ENCODE results near the gene NFATC2. TPM values are rescaled to one million over a fixed set of nuclear protein-coding genes. Genes with fewer than 3 reads are reported as not detected.

The NFATC2 gene
- total RNA-seq, 1 experiment from 2014 or later: 15.8 TPM

DNA sequence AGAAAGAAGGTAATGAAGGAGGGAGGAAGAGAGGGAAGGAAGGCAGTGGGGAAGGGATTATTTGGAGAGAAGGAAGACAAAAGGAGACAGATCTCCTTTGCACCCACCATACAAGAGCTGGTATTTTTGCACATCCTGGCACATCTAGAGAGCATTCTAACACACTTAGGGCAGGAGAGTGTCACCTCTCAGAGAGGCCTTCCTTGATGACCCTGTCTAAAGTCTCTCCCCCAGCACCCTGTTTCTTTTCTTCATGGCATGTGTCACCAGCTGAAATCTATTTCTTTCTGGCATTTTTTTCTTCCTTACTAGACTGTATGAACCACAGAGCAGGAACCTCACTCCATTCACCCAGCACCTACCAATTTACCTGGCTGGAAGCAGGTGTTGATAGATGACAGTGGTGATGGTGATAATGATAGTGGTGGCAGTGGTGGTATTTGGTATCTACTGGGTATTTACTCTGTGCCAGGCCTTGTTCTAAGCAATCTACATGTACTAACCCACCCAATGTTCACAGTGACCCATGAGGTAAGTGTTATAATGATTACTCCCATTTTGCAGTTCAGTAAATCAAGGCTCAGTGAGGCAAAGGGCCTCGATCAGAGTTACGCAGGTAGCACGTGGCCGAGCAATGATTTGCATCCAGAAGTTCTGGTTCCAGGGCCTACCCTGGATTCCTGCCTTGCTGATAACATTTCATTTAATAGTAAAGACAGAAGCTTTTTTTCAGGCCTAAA is 131.8 kb downstream of the NFATC2 start:
- no peak overlapping the region for H3K27ac Mint-ChIP-seq (ENCODE audit: unreplicated experiment)
- CTCF ChIA-PET: interaction anchor here (0.7 kb wide), 1 partner anchor 405 kb away, joined by 6 read pairs; no protein-coding TSS in a partner anchor

DNA sequence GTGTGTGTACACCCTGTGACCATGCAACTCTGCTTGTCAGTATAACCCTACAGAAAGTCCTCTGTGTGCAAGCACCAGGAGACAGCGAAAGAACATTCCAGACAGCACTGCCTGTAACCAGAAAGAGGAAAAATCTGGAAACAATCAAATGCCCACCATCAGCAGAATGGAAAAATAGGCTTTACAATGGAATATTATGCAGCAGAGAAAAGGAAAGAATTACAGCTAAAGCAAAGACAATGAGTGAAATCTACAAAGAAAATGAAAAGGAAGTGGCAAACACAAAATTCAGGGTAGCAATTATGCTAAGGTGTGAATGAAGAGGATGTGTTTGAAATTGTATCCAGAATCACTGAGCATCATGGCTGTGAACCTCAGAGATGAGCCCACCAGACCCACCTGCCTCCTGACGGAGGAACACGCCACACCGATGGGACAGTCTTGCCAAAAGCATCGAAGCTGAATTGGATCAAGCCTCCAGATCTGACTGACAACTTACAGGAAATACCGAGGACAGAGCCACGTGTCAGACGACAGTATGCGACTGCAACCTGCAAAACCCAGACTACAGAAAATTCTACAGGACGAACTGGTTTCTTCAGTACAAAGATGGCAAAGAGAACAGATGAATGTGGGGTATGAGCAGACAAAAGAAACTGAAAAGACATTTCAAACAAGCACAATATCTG is 133.2 kb downstream of the NFATC2 start:
- DNase-seq: no peak
- Mint-ChIP-seq H3K4me3 (ENCODE audit: low read depth, unreplicated experiment) (no peak overlapping the region), H3K36me3 (ENCODE audit: insufficient read depth, unreplicated experiment) (no peaks in the 10 kb centered on the region), H3K9me3 (ENCODE audit: low read depth, unreplicated experiment) (peaks cover 3% of the 10 kb centered on the region), H3K27ac (ENCODE audit: unreplicated experiment) (no peak overlapping the region), H3K27me3 (ENCODE audit: unreplicated experiment) (no peaks in the 10 kb centered on the region), H3K4me1 (ENCODE audit: low read depth, unreplicated experiment) (no peaks in the 10 kb centered on the region)
- intact Hi-C loops (cut with micrococcal nuclease; ENCODE audit: unreplicated experiment): no loop called here
- no TSS peak for BruUV-seq (replicated peaks)
- CTCF ChIA-PET: no interaction called here
- TF ChIP-seq, protein P1, sequence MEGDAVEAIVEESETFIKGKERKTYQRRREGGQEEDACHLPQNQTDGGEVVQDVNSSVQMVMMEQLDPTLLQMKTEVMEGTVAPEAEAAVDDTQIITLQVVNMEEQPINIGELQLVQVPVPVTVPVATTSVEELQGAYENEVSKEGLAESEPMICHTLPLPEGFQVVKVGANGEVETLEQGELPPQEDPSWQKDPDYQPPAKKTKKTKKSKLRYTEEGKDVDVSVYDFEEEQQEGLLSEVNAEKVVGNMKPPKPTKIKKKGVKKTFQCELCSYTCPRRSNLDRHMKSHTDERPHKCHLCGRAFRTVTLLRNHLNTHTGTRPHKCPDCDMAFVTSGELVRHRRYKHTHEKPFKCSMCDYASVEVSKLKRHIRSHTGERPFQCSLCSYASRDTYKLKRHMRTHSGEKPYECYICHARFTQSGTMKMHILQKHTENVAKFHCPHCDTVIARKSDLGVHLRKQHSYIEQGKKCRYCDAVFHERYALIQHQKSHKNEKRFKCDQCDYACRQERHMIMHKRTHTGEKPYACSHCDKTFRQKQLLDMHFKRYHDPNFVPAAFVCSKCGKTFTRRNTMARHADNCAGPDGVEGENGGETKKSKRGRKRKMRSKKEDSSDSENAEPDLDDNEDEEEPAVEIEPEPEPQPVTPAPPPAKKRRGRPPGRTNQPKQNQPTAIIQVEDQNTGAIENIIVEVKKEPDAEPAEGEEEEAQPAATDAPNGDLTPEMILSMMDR (IDR thresholded peaks at IDR 0.05; ENCODE audit: unreplicated experiment): no peak

More for the DNA sequence above, 131.8 kb downstream of the NFATC2 start:
- Mint-ChIP-seq H3K4me3 (ENCODE audit: low read depth, unreplicated experiment) (no peak overlapping the region), H3K27me3 (ENCODE audit: unreplicated experiment) (no peaks in the 10 kb centered on the region), H3K9me3 (ENCODE audit: low read depth, unreplicated experiment) (peaks cover 3% of the 10 kb centered on the region), H3K36me3 (ENCODE audit: insufficient read depth, unreplicated experiment) (no peaks in the 10 kb centered on the region), H3K4me1 (ENCODE audit: low read depth, unreplicated experiment) (no peaks in the 10 kb centered on the region)
- intact Hi-C loops (cut with micrococcal nuclease; ENCODE audit: unreplicated experiment): no loop called here
- BruUV-seq (replicated peaks): no TSS peak
- no peak for DNase-seq
- TF ChIP-seq, protein P1 (IDR thresholded peaks at IDR 0.05; ENCODE audit: unreplicated experiment): no peak

GRCh38 chr20:51404297-51405060 is 138.0 kb downstream of the NFATC2 start:
- intact Hi-C loops (cut with micrococcal nuclease; ENCODE audit: unreplicated experiment): no loop called here
- TF ChIP-seq, protein P1 (IDR thresholded peaks at IDR 0.05; ENCODE audit: unreplicated experiment): no peak
- Mint-ChIP-seq H3K27me3 (ENCODE audit: unreplicated experiment) (no peaks in the 10 kb centered on the region), H3K4me1 (ENCODE audit: low read depth, unreplicated experiment) (no peaks in the 10 kb centered on the region), H3K4me3 (ENCODE audit: low read depth, unreplicated experiment) (no peak overlapping the region), H3K9me3 (ENCODE audit: low read depth, unreplicated experiment) (peaks cover 3% of the 10 kb centered on the region), H3K36me3 (ENCODE audit: insufficient read depth, unreplicated experiment) (no peaks in the 10 kb centered on the region), H3K27ac (ENCODE audit: unreplicated experiment) (no peak overlapping the region)
- no TSS peak for BruUV-seq (replicated peaks)
- no peak for DNase-seq
- CTCF ChIA-PET: interaction anchor here (1.0 to 1.3 kb wide), 2 partner anchors 25 to 47 kb away, joined by 3 to 4 read pairs; no protein-coding TSS in a partner anchor

DNA sequence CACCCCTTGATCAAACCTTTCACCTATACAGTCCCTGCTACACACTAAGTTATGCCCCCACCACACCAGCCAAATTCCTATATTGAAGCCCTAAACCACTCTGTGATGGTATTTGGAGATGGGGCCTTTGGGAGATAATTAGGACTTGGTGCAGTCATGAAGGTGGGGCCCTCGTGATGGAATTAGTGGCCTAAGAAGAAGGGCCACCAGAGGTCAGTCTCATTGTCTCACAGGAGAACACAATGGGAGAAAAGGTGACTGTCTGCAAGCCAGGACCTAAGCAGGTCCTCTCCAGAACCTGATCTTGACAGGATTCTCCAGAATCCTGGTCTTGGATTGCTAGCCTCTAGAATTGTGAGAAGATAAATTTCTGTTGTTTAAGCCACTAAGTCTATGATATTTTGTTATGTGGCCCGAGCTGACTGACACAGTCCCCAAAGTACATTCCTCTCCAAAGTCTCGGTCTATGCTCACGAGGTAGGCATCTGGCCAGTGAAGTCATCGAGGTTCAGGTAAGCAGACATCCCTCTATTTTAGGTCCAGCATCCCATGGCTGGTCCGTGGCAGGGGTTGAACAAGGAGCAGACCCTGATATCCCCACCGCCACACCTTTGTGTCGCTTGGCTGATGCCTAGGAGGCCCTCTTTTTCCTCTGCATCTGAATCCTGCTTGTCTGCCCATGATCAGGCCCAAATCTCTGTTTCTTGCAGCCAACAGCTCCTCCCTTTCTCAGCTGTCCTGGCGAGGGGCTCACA is 138.9 kb downstream of the NFATC2 start:
- TF ChIP-seq, protein P1 (IDR thresholded peaks at IDR 0.05; ENCODE audit: unreplicated experiment): no peak
- H3K27ac Mint-ChIP-seq (ENCODE audit: unreplicated experiment): no peak overlapping the region
- BruUV-seq (replicated peaks): no TSS peak
- intact Hi-C loops (cut with micrococcal nuclease; ENCODE audit: unreplicated experiment): no loop called here
- H3K4me3 Mint-ChIP-seq (ENCODE audit: low read depth, unreplicated experiment): no peak overlapping the region
- no peaks in the 10 kb centered on the region for H3K27me3 Mint-ChIP-seq (ENCODE audit: unreplicated experiment)
- H3K36me3 Mint-ChIP-seq (ENCODE audit: insufficient read depth, unreplicated experiment): no peaks in the 10 kb centered on the region
- H3K9me3 Mint-ChIP-seq (ENCODE audit: low read depth, unreplicated experiment): no peaks in the 10 kb centered on the region
- CTCF ChIA-PET: interaction anchor here (1.0 kb wide), 1 partner anchor 24 kb away, joined by 4 read pairs; no protein-coding TSS in a partner anchor
- DNase-seq: no peak
- H3K4me1 Mint-ChIP-seq (ENCODE audit: low read depth, unreplicated experiment): no peaks in the 10 kb centered on the region
